B cell (primary cell): ENCODE measurements around the gene SLC12A4. TPM values are rescaled to one million over a fixed set of nuclear protein-coding genes. Genes with fewer than 3 reads are reported as not detected.

Source experiments
- ATAC-seq: fragments of 200-7000 bp; cut with Tn5 transposase; one replicate; pipeline ENCODE4 v1.10.0; 2021; ENCODE audit warnings: low read depth, mild to moderate bottlenecking, moderate number of reproducible peaks, moderate library complexity
- CTCF ChIA-PET: fragments of 350-600 bp; sonication (Branson Sonifier 250); formaldehyde crosslinking; loops from one replicate; lab custom pipeline; 2021; ENCODE audit warnings: antibody characterized with exemption, inconsistent platforms; lab: Charles Lee
- POLR2A ChIA-PET: fragments of 350-600 bp; sonication (Branson Sonifier 250); formaldehyde crosslinking; loops from one replicate; lab custom pipeline; 2021; ENCODE audit warnings: antibody characterized with exemption; lab: Charles Lee
- DNase-seq: peaks from one replicate; pipeline ENCODE4 v3.0.0; 2013
- H2AFZ ChIP-seq: 2 replicates; pipeline ENCODE4 v1.6.1; 2012; ENCODE audit warnings: mild to moderate bottlenecking, low read depth, low read length; ENCODE audit not compliant: insufficient read depth, poor library complexity, severe bottlenecking
- H3K27ac ChIP-seq, 2 donors: 1 replicate in 1 of 2; 2 replicates in 1 of 2; pipeline ENCODE4 v1.5.1; 2012 to 2013; ENCODE audit warnings: low read length in 2 of 2, mild to moderate bottlenecking in 2 of 2, moderate library complexity in 1 of 2
- H3K27me3 ChIP-seq, 4 experiments: fragments of 200-600 bp in 1 of 4; sonication (generic) in 1 of 4; replicated peaks in 1 of 4; 1 replicate in 2 of 4; 2 replicates in 2 of 4; pipeline versions ENCODE4 v1.6.1 to v1.7.0; 2013 to 2016; ENCODE audit warnings: low read length in 3 of 4, mild to moderate bottlenecking in 2 of 4, mixed read lengths in 1 of 4, moderate library complexity in 1 of 4; ENCODE audit not compliant: insufficient read depth in 4 of 4, control insufficient read depth in 3 of 4; ENCODE audit errors: control extremely low read depth in 1 of 4
- H3K36me3 ChIP-seq, 2 experiments: replicated peaks in 1 of 2; 1 replicate in 1 of 2; 2 replicates in 1 of 2; pipeline versions ENCODE4 v1.6.1 to v1.7.1; 2013; ENCODE audit warnings: low read length in 1 of 2; ENCODE audit not compliant: insufficient read depth in 2 of 2, control insufficient read depth in 1 of 2; ENCODE audit errors: control extremely low read depth in 1 of 2, extremely low read depth in 1 of 2
- H3K4me1 ChIP-seq, 2 donors: fragments of 200-600 bp in 1 of 2; sonication (generic) in 1 of 2; 1 replicate in 1 of 2; 2 replicates in 1 of 2; pipeline versions ENCODE4 v1.5.1 to v1.6.1; 2013 to 2017; ENCODE audit warnings: low read length in 2 of 2; ENCODE audit not compliant: control insufficient read depth in 2 of 2, insufficient read depth in 2 of 2
- H3K4me2 ChIP-seq: replicated peaks from 2 replicates; pipeline ENCODE3; 2012; ENCODE audit warnings: mild to moderate bottlenecking, low read depth, low read length; ENCODE audit not compliant: poor library complexity, severe bottlenecking
- H3K4me3 ChIP-seq, 5 experiments: fragments of 200-600 bp in 1 of 5; sonication (generic) in 1 of 5; 1 replicate in 3 of 5; 2 replicates in 2 of 5; pipeline versions ENCODE4 v1.5.1 to v1.7.0; 2011 to 2016; ENCODE audit warnings: low read length in 4 of 5, mild to moderate bottlenecking in 4 of 5, low read depth in 2 of 5, control low read depth in 1 of 5, moderate library complexity in 1 of 5; ENCODE audit not compliant: insufficient read depth in 1 of 5; ENCODE audit errors: control extremely low read depth in 1 of 5, extremely low read depth in 1 of 5
- H3K79me2 ChIP-seq: fragments of 200-600 bp; sonication (generic); one replicate; pipeline ENCODE4 v1.6.0; 2016; ENCODE audit warnings: low read length; ENCODE audit not compliant: control insufficient read depth, insufficient read depth
- H3K9ac ChIP-seq: fragments of 200-600 bp; sonication (generic); 2 replicates; pipeline ENCODE4 v1.6.1; 2017; ENCODE audit warnings: mild to moderate bottlenecking, low read length, moderate library complexity
- H3K9me3 ChIP-seq, 3 donors: one replicate each; pipeline versions ENCODE4 v1.6.1 to v1.7.1; 2013; ENCODE audit warnings: low read length in 2 of 3; ENCODE audit not compliant: control insufficient read depth in 2 of 3, insufficient read depth in 1 of 3; ENCODE audit errors: control extremely low read depth in 1 of 3
- H4K20me1 ChIP-seq: 2 replicates; pipeline ENCODE4 v1.6.0; 2012; ENCODE audit warnings: mild to moderate bottlenecking, low read length; ENCODE audit not compliant: insufficient read depth, control insufficient read depth, poor library complexity, severe bottlenecking
- H3K27ac Mint-ChIP-seq: one replicate; pipeline ENCODE4 v1.8.0; 2021; ENCODE audit warnings: mixed read lengths
- H3K27me3 Mint-ChIP-seq: one replicate; pipeline ENCODE4 v1.8.0; 2021; ENCODE audit warnings: mixed read lengths
- H3K4me1 Mint-ChIP-seq: one replicate; pipeline ENCODE4 v1.8.0; 2021; ENCODE audit warnings: mixed read lengths
- H3K4me3 Mint-ChIP-seq: one replicate; pipeline ENCODE4 v1.8.0; 2021; ENCODE audit warnings: mixed read lengths
- H3K9me3 Mint-ChIP-seq: one replicate; pipeline ENCODE4 v1.8.0; 2022; ENCODE audit warnings: mixed read lengths; ENCODE audit not compliant: insufficient read depth
- CTCF ChIP-seq: fragments of 200-600 bp; IDR thresholded peaks from one replicate; pipeline ENCODE4 v1.8.0; 2022; ENCODE audit warnings: antibody characterized with exemption, mild to moderate bottlenecking
- EZH2 ChIP-seq: IDR thresholded peaks from 2 replicates; pipeline ENCODE4 v1.6.1; 2012; ENCODE audit warnings: borderline replicate concordance, low read depth, mild to moderate bottlenecking, moderate library complexity, low read length; ENCODE audit not compliant: insufficient read depth, poor library complexity, severe bottlenecking
- WGBS: methylation state at CpG from one replicate; pipeline ENCODE4 v1.1.5; 2013; ENCODE audit warnings: missing lambda C conversion rate; ENCODE audit not compliant: insufficient coverage; 5-methylcytosine and 5-hydroxymethylcytosine counted together
- intact Hi-C: fragments of 100-400 bp; cut with micrococcal nuclease; formaldehyde crosslinking; loops from one replicate; pipeline ENCODE4 v1.10.0; 2022
- polyA plus RNA-seq: library from polyadenylated mRNA; depleted of rRNA; stranded (reverse); fragments of >200 nt; gene quantifications from 2 replicates; pipeline ENCODE4 v1.2.3, GENCODE V29; 2012
- total RNA-seq, 2 donors: library from RNA; stranded (reverse); fragments of 120-200 nt in 1 of 2; gene quantifications; 1 replicate in 1 of 2; 2 replicates in 1 of 2; pipeline versions ENCODE4 v1.2.3 to v1.2.4, GENCODE V29; 2013 to 2022

Gene SLC12A4
- total and polyA plus RNA-seq, 2 donors (not counting 1 experiment from before 2014, with no cell fraction given) = 20.2 to 42.2 TPM

GRCh38 chr16:67964477-67965131 lies 3.8 kb downstream of the SLC12A4 start:
- CTCF ChIA-PET = interaction anchor here (0.7 to 1.2 kb wide), 2 partner anchors 23 to 81 kb away, joined by 3 to 4 read pairs; no protein-coding TSS in a partner anchor
- WGBS = 100% methylated on average over 4 of the region's 6 CpGs
- H3K4me3 Mint-ChIP-seq = no peak overlapping the region
- no peaks in the 10 kb centered on the region for H3K9me3 ChIP-seq
- H3K79me2 ChIP-seq = peaks cover 32% of the 10 kb centered on the region
- peaks cover 17% of the 10 kb centered on the region for H3K4me1 Mint-ChIP-seq
- no peak overlapping the region for H2AFZ ChIP-seq
- DNase-seq (no peak), ATAC-seq (no peak)
- H3K9me3 Mint-ChIP-seq = no peaks in the 10 kb centered on the region
- TF ChIP-seq CTCF (no peak), EZH2 (no peak)
- H3K27ac Mint-ChIP-seq = no peak overlapping the region
- peaks cover 0 to 22% of the 10 kb centered on the region in 2 experiments for H3K36me3 ChIP-seq
- intact Hi-C loops = loop anchor here (10.0 kb wide), 1 partner anchor 260 kb away; no protein-coding TSS in a partner anchor
- POLR2A ChIA-PET = interaction anchor here (0.5 to 1.2 kb wide), 2 partner anchors 23 to 24 kb away, joined by 3 to 4 read pairs; no protein-coding TSS in a partner anchor
- H3K4me2 ChIP-seq = no peak overlapping the region
- peaks cover 8% of the 10 kb centered on the region for H4K20me1 ChIP-seq
- H3K4me1 ChIP-seq = peaks cover 10 to 19% of the 10 kb centered on the region in 2 donors
- no peak overlapping the region for H3K4me3 ChIP-seq
- no peak overlapping the region for H3K9ac ChIP-seq
- no peaks in the 10 kb centered on the region for H3K27me3 ChIP-seq
- no peak overlapping the region for H3K27ac ChIP-seq
- no peaks in the 10 kb centered on the region for H3K27me3 Mint-ChIP-seq
